LNCaP clone FGC (cell line): ENCODE results near the gene DLEU7.

ENCODE experiments used
- DNase-seq: peaks from one replicate; pipeline ENCODE4 v3.0.0-alpha.2; 2011; ENCODE audit warnings: low read depth
- H3K4me3 ChIP-seq: 2 replicates; pipeline ENCODE4 v1.5.1; 2011; ENCODE audit warnings: mild to moderate bottlenecking, low read depth, low read length, control low read depth
- TF ChIP-seq, protein P1 (sequence below): IDR thresholded peaks from 2 replicates; pipeline ENCODE4 v1.5.1; 2012; ENCODE audit warnings: mild to moderate bottlenecking; ENCODE audit not compliant: control insufficient read depth, insufficient read depth; ENCODE audit errors: extremely low read depth

The DLEU7 gene

DNA sequence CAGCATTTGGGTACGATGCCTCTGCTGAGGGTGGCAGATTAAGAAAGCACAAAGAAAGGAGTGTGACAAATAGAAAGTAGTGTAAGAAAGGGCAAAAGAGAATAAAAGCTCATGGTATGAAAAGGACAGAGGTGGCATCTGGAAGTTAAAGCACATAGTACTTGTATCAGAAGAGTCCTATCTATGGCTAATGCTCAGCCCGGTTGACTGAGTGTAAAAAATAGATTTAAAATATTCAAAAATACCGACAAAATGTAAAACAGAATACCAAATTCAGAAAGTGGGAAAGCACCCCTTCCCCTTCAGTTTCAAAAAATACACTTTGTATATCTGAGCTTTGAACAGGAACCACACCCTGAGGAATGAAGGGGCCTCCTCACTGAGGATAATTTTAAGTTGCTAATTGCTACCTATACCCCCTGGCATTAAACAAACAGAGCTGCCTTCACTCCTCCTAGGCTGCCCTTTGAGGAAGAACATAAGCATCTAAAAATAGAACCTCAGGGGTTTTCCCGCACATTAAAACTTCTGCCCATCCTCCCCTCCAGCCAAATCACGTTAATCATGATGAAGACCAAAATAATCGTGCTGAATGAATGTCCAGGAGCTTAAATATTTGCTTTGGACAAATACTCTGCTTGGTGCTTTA lies 43.3 kb downstream of the DLEU7 start:
- no peak overlapping the region for H3K4me3 ChIP-seq
- DNase-seq: no peak
- TF ChIP-seq, protein P1, sequence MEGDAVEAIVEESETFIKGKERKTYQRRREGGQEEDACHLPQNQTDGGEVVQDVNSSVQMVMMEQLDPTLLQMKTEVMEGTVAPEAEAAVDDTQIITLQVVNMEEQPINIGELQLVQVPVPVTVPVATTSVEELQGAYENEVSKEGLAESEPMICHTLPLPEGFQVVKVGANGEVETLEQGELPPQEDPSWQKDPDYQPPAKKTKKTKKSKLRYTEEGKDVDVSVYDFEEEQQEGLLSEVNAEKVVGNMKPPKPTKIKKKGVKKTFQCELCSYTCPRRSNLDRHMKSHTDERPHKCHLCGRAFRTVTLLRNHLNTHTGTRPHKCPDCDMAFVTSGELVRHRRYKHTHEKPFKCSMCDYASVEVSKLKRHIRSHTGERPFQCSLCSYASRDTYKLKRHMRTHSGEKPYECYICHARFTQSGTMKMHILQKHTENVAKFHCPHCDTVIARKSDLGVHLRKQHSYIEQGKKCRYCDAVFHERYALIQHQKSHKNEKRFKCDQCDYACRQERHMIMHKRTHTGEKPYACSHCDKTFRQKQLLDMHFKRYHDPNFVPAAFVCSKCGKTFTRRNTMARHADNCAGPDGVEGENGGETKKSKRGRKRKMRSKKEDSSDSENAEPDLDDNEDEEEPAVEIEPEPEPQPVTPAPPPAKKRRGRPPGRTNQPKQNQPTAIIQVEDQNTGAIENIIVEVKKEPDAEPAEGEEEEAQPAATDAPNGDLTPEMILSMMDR: no peak

DNA sequence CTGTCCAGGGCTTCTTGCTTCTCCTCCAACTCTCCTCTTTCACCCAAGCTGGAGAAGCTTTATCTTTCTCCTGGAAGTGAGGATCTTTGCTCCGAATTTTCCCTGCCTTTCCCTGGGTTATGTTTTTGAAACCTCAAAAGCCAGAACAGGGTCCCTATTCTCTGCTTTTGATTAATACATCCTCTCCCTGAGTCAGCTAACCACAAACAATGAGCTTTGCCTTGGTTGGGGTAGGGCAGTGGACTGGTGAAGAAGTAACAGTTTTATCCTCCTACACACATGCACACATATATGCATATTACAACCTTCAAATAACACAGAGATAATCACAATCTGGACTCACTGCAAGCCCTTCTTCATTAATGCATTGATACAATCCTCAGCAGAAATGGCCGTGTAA lies 44.6 kb downstream of the DLEU7 start:
- DNase-seq: no peak
- TF ChIP-seq, protein P1: no peak
- no peak overlapping the region for H3K4me3 ChIP-seq

DNA sequence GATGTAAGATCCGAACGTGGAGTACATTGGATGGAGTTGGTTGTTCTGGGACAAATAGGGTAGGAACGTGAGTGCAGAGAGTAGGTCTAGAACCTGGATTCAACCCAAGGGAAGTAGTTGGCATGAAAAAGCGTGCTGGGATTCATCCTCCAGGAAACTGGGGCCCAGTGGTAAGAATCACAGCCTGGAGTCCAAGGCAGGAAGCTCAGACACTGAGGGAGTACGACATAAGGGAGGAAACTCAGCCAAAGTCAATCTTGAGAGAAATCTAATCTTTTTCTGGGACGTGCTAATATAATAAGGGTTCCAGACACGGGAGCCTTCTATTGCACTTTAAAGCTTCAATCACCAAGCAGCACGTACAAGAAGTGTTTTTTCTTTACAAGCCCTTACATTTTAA lies 46.4 kb downstream of the DLEU7 start:
- no peak for DNase-seq
- H3K4me3 ChIP-seq: no peak overlapping the region
- TF ChIP-seq, protein P1: no peak

DNA sequence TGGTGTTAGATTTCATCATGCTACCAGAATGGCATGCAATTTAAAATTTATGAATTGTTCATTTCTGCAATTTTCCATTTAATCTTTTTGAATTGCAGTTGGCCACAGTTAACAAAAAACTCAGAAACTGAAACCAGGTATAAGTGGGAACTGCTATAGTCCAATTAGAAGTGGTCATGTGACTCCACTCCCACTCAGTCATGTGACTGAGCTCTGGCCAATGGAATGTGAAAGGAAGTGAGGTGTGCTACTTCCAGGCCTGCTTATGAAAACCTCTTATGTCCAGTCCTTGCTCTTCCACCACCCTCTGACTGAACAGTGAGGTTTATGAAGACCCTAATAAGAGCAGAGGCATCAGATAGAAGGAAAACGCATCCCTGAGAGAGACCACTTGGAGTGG lies 47.0 kb downstream of the DLEU7 start:
- TF ChIP-seq, protein P1: no peak
- no peak for DNase-seq
- H3K4me3 ChIP-seq: no peak overlapping the region

DNA sequence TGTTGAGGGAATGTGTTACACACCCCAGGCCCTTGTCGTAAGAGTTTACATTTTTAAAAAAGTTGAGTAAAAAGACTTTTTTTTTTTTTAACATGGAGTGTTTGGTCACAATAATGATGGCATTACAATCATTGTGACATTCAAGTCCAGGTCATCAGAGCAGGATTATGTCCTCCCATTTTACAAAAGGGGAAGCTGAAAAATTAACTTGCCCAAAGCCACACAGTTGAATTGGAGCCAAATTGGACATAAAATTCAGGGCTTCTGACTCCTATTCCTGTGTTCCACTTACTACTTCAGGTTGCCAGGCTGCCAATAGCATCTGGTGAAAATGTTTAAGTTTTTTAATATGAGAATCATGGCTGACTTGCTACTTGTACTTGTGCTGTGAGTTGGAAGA lies 49.3 kb downstream of the DLEU7 start:
- H3K4me3 ChIP-seq: no peak overlapping the region
- TF ChIP-seq, protein P1: no peak
- no peak for DNase-seq

DNA sequence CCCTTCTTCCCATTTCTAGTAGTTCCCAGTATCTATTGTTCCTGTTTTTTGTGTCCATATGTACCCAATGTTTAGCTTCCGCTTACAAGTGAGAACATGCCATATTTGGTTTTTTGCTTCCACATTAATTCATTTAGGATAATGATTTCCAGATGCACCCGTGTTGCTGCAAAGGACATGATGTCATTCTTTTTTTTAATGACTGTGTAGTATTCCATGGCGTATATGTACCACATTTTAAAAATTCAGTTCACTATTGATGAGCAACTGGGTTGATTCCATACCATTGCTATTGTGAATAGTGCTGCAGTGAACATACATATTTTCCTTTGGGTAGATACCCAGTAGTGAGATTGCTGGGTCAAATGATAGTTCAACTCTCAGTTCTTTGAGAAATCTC lies 50.5 kb downstream of the DLEU7 start:
- no peak overlapping the region for H3K4me3 ChIP-seq
- TF ChIP-seq, protein P1: no peak
- DNase-seq: no peak

DNA sequence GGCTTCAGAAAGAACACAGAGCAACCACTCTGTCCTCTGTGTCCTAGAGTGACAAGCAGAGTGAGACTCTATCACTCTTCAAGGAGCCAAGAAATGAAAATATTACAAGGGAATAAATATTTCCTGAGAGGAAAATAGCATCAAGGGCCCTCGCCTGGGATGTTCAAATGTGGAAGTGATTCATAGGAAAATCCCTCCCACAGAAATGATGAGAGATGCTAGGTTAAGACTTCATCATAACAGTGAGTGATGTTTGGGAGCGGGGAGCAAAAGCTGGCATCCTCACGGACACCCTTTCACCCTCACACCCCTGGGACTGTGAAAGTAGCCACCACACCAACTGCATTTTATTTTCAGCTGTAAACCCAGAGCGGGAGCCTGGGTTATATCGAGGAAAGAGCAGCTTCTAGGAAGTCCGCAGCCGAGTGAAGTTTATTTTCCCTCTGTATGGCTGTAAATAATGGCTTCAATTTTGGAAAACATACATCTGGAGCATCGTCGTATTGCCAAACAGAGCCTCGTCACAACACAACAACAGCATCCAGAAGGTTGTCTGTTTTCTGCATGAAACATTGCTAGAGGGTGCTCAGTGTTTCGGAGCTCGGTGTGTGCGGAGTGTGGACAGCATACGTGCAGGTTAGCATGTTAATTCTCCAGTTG lies 54.8 kb downstream of the DLEU7 start:
- no peak for DNase-seq
- no peak overlapping the region for H3K4me3 ChIP-seq
- TF ChIP-seq, protein P1: no peak
